Left cardiac atrium (tissue), 4 donors: ENCODE data around the gene STK25. TPM values are rescaled to one million over a fixed set of nuclear protein-coding genes. Genes with fewer than 3 reads are reported as not detected.
"Not testable (repeated sequence)": the region's sequence is repeated elsewhere in the genome, so short reads cannot be mapped to it uniquely, and the experiment has no call there.

Source experiments
- ATAC-seq, 2 donors: fragments of 200-7000 bp; cut with Tn5 transposase; one replicate each; pipeline ENCODE4 v1.9.1; 2020; ENCODE audit warnings: mild to moderate bottlenecking in 2 of 2, moderate library complexity in 2 of 2
- DNase-seq: peaks from one replicate; pipeline ENCODE4 v3.0.0-alpha.2; 2020
- intact Hi-C, 2 donors: fragments of 100-400 bp; cut with DNase I; formaldehyde crosslinking; loops; one replicate each; pipeline versions ENCODE4 v1.14.1 to v1.15.1; 2022 to 2023
- total RNA-seq, 2 donors: library from RNA; stranded (reverse); fragmentation: NEBNext Ultra II Directional; extraction: Animal tissue kit (Norgen Biotek cat#: 25700); gene quantifications; one replicate each; pipeline ENCODE4 v1.2.1, GENCODE V29; 2021
- donor health status: DM: no; HTN: yes; CAD: no.
- donor health status: DM: no; HTN: yes; CAD: no; lungs with severe emphysema.
- donor health status: DM: yes; HTN: yes; CAD: no.
- donor health status: Dilated cardiomyopathy.

The STK25 gene
- total RNA-seq, 2 donors from 2014 or later = 89.2 to 94.9 TPM

GRCh38 chr2:241479026-241479898 lies 29.1 kb downstream of the STK25 start:
- ATAC-seq (no peak), DNase-seq (no peak)
- intact Hi-C loops = no loop called here

GRCh38 chr2:241478166-241478565 lies 30.2 kb downstream of the STK25 start:
- intact Hi-C loops = no loop called here
- no peak for DNase-seq
- ATAC-seq = no peak

- intact Hi-C loops = no loop called here
- no peak for DNase-seq
- ATAC-seq = no peak
Measured at GRCh38 chr2:241475267-241475666, 33.1 kb downstream of the STK25 start.

GRCh38 chr2:241473399-241473798 lies 35.0 kb downstream of the STK25 start:
- intact Hi-C loops = no loop called here
- DNase-seq (no peak), ATAC-seq (no peak)

GRCh38 chr2:241469746-241470145 lies 38.6 kb downstream of the STK25 start:
- ATAC-seq = no peak
- intact Hi-C loops = no loop called here
- no peak for DNase-seq

GRCh38 chr2:241468476-241468781 lies 40.0 kb downstream of the STK25 start:
- ATAC-seq (no peak), DNase-seq (no peak)
- intact Hi-C loops = no loop called here

- no peak for DNase-seq
- intact Hi-C loops = no loop called here
- no peak for ATAC-seq
Measured at GRCh38 chr2:241467777-241468475, 40.5 kb downstream of the STK25 start.

- DNase-seq = no peak
- no peak for ATAC-seq
- intact Hi-C loops = no loop called here
Measured at GRCh38 chr2:241466230-241466629, 42.2 kb downstream of the STK25 start.

GRCh38 chr2:241465543-241465942 lies 42.8 kb downstream of the STK25 start:
- no peak for DNase-seq
- ATAC-seq = no peak
- intact Hi-C loops = no loop called here

GRCh38 chr2:241463276-241464135 lies 44.9 kb downstream of the STK25 start:
- DNase-seq (no peak), ATAC-seq (no peak)
- intact Hi-C loops = no loop called here

GRCh38 chr2:241461693-241462677 lies 46.4 kb downstream of the STK25 start:
- intact Hi-C loops = no loop called here
- ATAC-seq = no peak
- no peak for DNase-seq

- intact Hi-C loops = no loop called here
- ATAC-seq (no peak), DNase-seq (no peak)
Measured at GRCh38 chr2:241460631-241461030, 47.8 kb downstream of the STK25 start.

GRCh38 chr2:241459520-241459919 lies 48.9 kb downstream of the STK25 start:
- ATAC-seq = no peak
- no peak for DNase-seq
- intact Hi-C loops = no loop called here

- intact Hi-C loops = no loop called here
- ATAC-seq (no peak), DNase-seq (no peak)
Measured at GRCh38 chr2:241458687-241459086, 49.7 kb downstream of the STK25 start.

GRCh38 chr2:241456546-241456945 lies 51.8 kb downstream of the STK25 start:
- no peak for ATAC-seq
- no peak for DNase-seq
- intact Hi-C loops = no loop called here

- ATAC-seq (no peak), DNase-seq (no peak)
- intact Hi-C loops = no loop called here
Measured at GRCh38 chr2:241454837-241455485, 53.4 kb downstream of the STK25 start.

- DNase-seq, intact Hi-C loops, ATAC-seq: not testable (repeated sequence)
Measured at GRCh38 chr2:241453919-241454318, 54.5 kb downstream of the STK25 start.

- intact Hi-C loops = no loop called here
- ATAC-seq (no peak), DNase-seq (no peak)
Measured at GRCh38 chr2:241451840-241452506, 56.4 kb downstream of the STK25 start.
